ENCODE data around the gene LRFN4. TPM values are rescaled to one million over a fixed set of nuclear protein-coding genes. Genes with fewer than 3 reads are reported as not detected.
A peak's percentile ranks its signal among the peaks of the same experiment; 100 is the strongest.

Gene LRFN4
- total RNA-seq, 1 donor from 2014 or later: 33.7 TPM

- Mint-ChIP-seq H3K4me1 (ENCODE audit: low read depth, unreplicated experiment) (peaks cover 4% of the 10 kb centered on the region), H3K4me3 (ENCODE audit: unreplicated experiment) (no peak overlapping the region), H3K36me3 (ENCODE audit: low read depth, unreplicated experiment) (no peaks in the 10 kb centered on the region), H3K9me3 (ENCODE audit: unreplicated experiment) (no peaks in the 10 kb centered on the region), H3K27ac (ENCODE audit: unreplicated experiment) (no peak overlapping the region), H3K27me3 (ENCODE audit: low read depth, unreplicated experiment) (no peaks in the 10 kb centered on the region)
- Histone ChIP-seq H3K9ac (ENCODE audit: low read length) (no peak overlapping the region), H3K36me3 (ENCODE audit: insufficient read depth, low read length) (no peaks in the 10 kb centered on the region), H3K4me2 (ENCODE audit: low read length) (no peak overlapping the region), H3K79me2 (ENCODE audit: insufficient read depth, low read length) (peaks cover 4% of the 10 kb centered on the region), H3K4me3 (ENCODE audit: insufficient read depth, low read depth, low read length) (no peak overlapping the region), H4K20me1 (ENCODE audit: insufficient read depth, low read length) (peaks cover 6% of the 10 kb centered on the region), H3K27me3 (ENCODE audit: insufficient read depth, low read length) (no peaks in the 10 kb centered on the region), H3K4me1 (ENCODE audit: insufficient read depth, low read length) (no peaks in the 10 kb centered on the region), H3K9me3 (ENCODE audit: insufficient read depth, low read depth, low read length) (no peaks in the 10 kb centered on the region), H2AFZ (ENCODE audit: low read depth, low read length) (no peak overlapping the region), H3K27ac (ENCODE audit: low read depth, low read length) (no peak overlapping the region)
- DNase-seq (ENCODE audit: low read depth) (no peak), FAIRE-seq (no peak)
- TF ChIP-seq EZH2 (IDR thresholded peaks at IDR 0.05; ENCODE audit: insufficient read depth, low read length) (no peak), CTCF (IDR thresholded peaks at IDR 0.05; ENCODE audit: insufficient read depth, low read depth, low read length) (no peak)
Observed at GRCh38 chr11:66834943-66835342, 21.9 kb upstream of the LRFN4 start.

GRCh38 chr11:66835768-66836405 is 21.0 kb upstream of the LRFN4 start:
- no peak overlapping the region for H3K27ac ChIP-seq (ENCODE audit: low read depth, low read length)
- H3K4me3 ChIP-seq (ENCODE audit: insufficient read depth, low read depth, low read length): no peak overlapping the region
- H3K9ac ChIP-seq (ENCODE audit: low read length): no peak overlapping the region
- no peaks in the 10 kb centered on the region for H3K36me3 ChIP-seq (ENCODE audit: insufficient read depth, low read length)
- H4K20me1 ChIP-seq (ENCODE audit: insufficient read depth, low read length): peaks cover 15% of the 10 kb centered on the region
- no peaks in the 10 kb centered on the region for H3K4me1 ChIP-seq (ENCODE audit: insufficient read depth, low read length)
- no peaks in the 10 kb centered on the region for H3K9me3 ChIP-seq (ENCODE audit: insufficient read depth, low read depth, low read length)
- FAIRE-seq (no peak), DNase-seq (ENCODE audit: low read depth) (peak; percentile 31)
- no peak overlapping the region for H3K4me2 ChIP-seq (ENCODE audit: low read length)
- H3K9me3 Mint-ChIP-seq (ENCODE audit: unreplicated experiment): no peaks in the 10 kb centered on the region
- H3K36me3 Mint-ChIP-seq (ENCODE audit: low read depth, unreplicated experiment): peaks cover 6% of the 10 kb centered on the region
- TF ChIP-seq EZH2 (IDR thresholded peaks at IDR 0.05; ENCODE audit: insufficient read depth, low read length): no peak
- no peak for TF ChIP-seq CTCF (IDR thresholded peaks at IDR 0.05; ENCODE audit: insufficient read depth, low read depth, low read length)
- peaks cover 11% of the 10 kb centered on the region for H3K4me1 Mint-ChIP-seq (ENCODE audit: low read depth, unreplicated experiment)
- no peaks in the 10 kb centered on the region for H3K27me3 ChIP-seq (ENCODE audit: insufficient read depth, low read length)
- no peak overlapping the region for H3K27ac Mint-ChIP-seq (ENCODE audit: unreplicated experiment)
- no peak overlapping the region for H2AFZ ChIP-seq (ENCODE audit: low read depth, low read length)
- H3K4me3 Mint-ChIP-seq (ENCODE audit: unreplicated experiment): no peak overlapping the region
- no peaks in the 10 kb centered on the region for H3K27me3 Mint-ChIP-seq (ENCODE audit: low read depth, unreplicated experiment)
- peaks cover 10% of the 10 kb centered on the region for H3K79me2 ChIP-seq (ENCODE audit: insufficient read depth, low read length)

- peaks cover 19% of the 10 kb centered on the region for H3K4me1 ChIP-seq (ENCODE audit: insufficient read depth, low read length)
- DNase-seq (ENCODE audit: low read depth): no peak
- H3K27ac ChIP-seq (ENCODE audit: low read depth, low read length): no peak overlapping the region
- H3K9ac ChIP-seq (ENCODE audit: low read length): no peak overlapping the region
- H3K27me3 ChIP-seq (ENCODE audit: insufficient read depth, low read length): no peaks in the 10 kb centered on the region
- no peak overlapping the region for H3K4me2 ChIP-seq (ENCODE audit: low read length)
- no peak for FAIRE-seq
- H3K36me3 Mint-ChIP-seq (ENCODE audit: low read depth, unreplicated experiment): peaks cover 6% of the 10 kb centered on the region
- peaks cover 5% of the 10 kb centered on the region for H3K36me3 ChIP-seq (ENCODE audit: insufficient read depth, low read length)
- H3K27ac Mint-ChIP-seq (ENCODE audit: unreplicated experiment): no peak overlapping the region
- H4K20me1 ChIP-seq (ENCODE audit: insufficient read depth, low read length): peaks cover 46% of the 10 kb centered on the region
- peak overlapping the region; percentile 41 for H3K4me3 Mint-ChIP-seq (ENCODE audit: unreplicated experiment)
- no peaks in the 10 kb centered on the region for H3K9me3 ChIP-seq (ENCODE audit: insufficient read depth, low read depth, low read length)
- no peaks in the 10 kb centered on the region for H3K27me3 Mint-ChIP-seq (ENCODE audit: low read depth, unreplicated experiment)
- no peak overlapping the region for H3K4me3 ChIP-seq (ENCODE audit: insufficient read depth, low read depth, low read length)
- H2AFZ ChIP-seq (ENCODE audit: low read depth, low read length): no peak overlapping the region
- peaks cover 26% of the 10 kb centered on the region for H3K4me1 Mint-ChIP-seq (ENCODE audit: low read depth, unreplicated experiment)
- peaks cover 53% of the 10 kb centered on the region for H3K79me2 ChIP-seq (ENCODE audit: insufficient read depth, low read length)
- TF ChIP-seq EZH2 (IDR thresholded peaks at IDR 0.05; ENCODE audit: insufficient read depth, low read length) (no peak), CTCF (IDR thresholded peaks at IDR 0.05; ENCODE audit: insufficient read depth, low read depth, low read length) (no peak)
- peaks cover 3% of the 10 kb centered on the region for H3K9me3 Mint-ChIP-seq (ENCODE audit: unreplicated experiment)
Observed at GRCh38 chr11:66840317-66841091, 16.4 kb upstream of the LRFN4 start.

All from astrocyte (in vitro differentiated cells and primary cell).